IPS-NIHi11 (cell line): ENCODE results near the gene PEX3.

Experiments used
- DNase-seq: peaks from one replicate; pipeline ENCODE4 v3.0.0; 2012; ENCODE audit warnings: mixed read lengths, low spot score

The PEX3 gene, protein sequence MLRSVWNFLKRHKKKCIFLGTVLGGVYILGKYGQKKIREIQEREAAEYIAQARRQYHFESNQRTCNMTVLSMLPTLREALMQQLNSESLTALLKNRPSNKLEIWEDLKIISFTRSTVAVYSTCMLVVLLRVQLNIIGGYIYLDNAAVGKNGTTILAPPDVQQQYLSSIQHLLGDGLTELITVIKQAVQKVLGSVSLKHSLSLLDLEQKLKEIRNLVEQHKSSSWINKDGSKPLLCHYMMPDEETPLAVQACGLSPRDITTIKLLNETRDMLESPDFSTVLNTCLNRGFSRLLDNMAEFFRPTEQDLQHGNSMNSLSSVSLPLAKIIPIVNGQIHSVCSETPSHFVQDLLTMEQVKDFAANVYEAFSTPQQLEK

DNA sequence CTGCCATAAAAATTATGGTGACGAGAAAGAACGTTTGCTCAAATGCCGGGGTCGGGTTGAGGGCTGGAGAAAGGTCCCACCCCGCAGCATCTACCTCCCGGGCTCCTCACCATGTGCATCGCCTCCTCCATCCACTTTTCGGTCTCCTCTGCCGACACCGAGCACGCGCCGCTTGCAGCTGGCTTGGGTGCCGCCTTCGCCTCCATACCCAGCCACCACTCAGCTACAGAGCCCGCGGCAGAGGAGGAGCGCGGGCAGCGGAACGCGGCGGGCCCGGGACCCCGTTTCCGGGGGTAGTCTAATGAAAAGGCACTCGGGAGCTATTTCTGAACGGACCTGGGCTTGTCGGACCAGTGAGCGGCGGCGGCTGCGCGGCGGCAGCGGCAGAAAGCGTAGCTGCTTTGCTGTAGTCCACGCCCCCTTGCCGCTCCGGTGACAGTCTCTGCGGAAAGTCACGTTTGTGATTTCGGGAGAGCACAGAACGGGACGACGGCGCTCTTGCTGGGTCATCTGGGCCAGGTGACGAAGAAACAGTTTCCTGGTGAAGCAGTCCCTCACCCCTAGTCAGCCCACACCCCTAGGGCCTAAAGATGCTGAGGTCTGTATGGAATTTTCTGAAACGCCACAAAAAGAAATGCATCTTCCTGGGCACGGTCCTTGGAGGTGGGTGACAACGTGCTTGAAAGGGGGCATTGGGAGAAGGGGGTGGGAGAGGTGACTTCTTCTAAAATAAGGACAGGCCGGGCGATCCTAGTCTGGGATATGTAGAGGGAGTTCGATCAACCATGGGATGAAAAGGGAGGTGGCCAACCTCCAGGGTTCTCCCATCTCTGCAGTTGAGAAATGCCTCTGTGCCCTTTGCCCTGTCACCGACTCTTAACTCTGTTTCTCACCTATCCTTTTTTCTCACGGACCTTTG lies at the start of gene PEX3, which contains the start of gene ADAT2:
PEX3 (plus strand) TSS at position 353 of the 919 bp plus-strand sequence; CDS start at position 591, 238 bp downstream.
ADAT2 (minus strand) TSS at position 243 of the 919 bp plus-strand sequence; CDS start at position 206, 37 bp downstream.
- peak; percentile 93 for DNase-seq

DNA sequence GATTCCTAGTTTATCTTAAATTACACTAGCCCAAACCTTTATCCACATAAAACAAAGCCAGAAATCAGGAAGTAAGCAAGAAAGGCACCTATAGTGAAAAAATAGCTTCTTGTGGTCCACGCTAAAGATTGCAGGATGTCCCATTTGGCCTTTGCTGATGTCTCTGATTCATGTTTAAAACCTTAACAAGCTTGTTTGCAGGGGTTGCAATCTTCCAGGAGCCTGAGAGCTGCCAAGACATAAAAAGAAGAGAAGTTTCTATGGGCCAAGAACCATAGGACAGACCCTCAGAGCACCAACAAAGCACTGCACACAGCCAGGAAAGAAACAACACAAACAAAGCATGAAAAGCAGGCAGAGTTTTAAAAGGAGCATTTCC lies 49.5 kb upstream of the PEX3 start:
- DNase-seq: no peak

DNA sequence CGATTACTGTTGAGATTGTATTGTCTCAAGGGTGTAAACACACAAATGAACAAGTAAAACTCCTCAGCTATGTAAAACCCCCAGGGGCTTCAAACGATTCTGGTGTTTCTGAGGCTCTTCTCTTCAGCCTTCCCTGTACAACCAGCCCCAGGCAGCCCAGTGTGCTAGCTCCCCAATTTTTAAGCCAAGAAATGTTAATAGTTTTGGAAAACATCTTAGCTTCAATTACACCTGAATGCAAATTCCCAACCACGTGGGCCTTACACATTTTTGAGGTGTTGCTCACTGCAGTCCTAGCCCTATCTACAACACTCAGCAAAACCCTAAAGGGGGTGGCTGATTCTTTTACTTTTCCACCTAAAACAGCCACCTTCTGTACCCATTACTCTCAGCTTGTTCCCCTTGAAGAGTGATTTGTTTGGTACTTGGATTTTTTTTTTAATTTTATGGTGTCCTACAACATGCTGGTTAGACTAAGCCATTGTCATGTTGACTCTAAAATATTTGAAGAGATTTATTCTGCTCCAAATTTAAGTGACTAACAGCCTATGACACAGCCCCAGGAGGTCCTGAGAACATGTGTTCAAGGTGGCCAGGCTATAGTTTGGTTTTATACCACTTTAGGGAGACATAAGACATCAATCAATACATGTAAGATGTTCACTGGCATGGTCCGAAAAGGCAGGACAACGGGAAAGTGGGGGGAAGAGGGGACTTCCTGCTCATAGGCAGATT lies 48.8 kb upstream of the PEX3 start:
- DNase-seq: no peak

DNA sequence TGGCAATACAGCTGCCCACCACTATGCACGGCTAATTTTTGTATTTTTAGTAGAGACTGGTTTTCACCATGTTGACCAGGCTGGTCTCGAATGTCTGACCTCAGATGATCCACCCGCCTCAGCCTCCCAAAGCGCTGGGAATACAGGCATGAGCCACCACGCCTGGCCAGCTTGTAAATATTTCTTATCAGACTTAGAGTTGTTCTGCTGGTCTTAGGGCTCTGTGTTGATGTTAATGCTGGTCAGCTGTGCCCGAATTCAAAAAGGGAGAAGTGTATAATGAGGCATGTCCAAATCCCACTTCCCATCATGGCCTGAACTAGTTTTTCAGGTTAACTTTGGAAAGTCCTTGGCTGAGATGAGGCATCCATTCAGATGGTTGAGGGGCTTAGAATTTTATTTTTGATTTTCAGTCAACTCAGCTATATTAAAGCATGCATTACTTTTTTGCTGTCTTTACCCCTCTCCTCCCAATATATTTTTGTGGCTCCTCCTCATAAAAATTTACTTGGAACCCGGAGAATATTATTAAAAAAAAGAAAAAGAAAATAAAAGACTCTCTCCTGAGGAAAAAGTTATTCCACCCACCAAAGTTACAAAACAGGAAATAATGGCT lies 47.8 kb upstream of the PEX3 start:
- DNase-seq: no peak

DNA sequence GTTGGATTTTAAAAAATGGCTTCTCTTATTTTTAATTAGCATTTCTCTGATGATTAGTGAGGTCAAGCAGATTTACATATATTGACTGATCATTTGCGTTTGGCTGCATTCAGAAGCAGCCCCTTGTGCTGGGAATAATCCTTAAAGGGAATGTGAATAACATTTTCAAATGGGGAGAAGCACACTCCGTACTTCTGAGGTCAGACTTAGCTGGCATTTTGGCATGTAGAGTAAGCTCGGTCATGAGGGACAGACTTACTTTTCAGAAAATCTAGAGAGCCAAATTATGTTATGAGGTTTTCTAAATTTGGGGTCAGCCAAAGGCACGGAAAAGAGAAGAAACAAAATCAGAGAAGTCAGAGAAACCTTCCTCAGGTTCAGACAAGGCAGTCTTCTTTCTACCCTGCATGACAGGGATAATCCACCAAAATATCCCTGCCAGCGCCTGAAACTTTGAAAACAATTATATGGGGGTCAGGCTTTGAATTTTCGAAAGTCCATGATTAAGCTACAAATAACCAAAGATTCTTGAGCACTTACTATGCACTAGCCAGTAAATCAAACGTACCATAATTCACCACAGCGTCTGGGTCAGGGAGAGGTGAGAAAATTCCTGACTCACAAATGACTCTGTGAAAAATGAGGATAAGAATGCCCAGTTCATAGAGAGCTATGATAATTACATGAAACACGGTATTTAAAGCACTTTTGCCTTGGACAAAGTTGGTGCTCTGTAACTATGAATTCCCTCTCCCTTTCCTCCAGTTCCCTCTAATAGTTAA lies 45.0 kb upstream of the PEX3 start:
- DNase-seq: no peak

DNA sequence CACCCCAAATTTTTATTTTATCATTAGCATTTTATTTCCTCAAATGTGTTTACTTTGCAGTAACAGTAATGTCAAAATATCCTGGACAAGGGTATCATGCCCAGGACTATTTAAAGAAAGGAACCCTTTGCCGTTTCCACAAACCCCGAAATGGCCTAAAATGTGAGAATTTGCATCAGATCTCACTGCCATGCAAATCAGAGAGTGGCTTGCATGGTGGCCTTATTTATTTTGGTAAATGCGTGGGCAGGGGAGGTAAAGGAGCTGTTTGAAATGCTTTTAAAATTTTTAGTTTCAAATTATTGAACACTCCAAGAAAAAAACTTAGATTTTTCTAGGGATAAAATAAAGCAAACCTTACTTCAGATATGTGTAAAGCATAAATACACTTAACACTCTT lies 43.9 kb upstream of the PEX3 start:
- no peak for DNase-seq

DNA sequence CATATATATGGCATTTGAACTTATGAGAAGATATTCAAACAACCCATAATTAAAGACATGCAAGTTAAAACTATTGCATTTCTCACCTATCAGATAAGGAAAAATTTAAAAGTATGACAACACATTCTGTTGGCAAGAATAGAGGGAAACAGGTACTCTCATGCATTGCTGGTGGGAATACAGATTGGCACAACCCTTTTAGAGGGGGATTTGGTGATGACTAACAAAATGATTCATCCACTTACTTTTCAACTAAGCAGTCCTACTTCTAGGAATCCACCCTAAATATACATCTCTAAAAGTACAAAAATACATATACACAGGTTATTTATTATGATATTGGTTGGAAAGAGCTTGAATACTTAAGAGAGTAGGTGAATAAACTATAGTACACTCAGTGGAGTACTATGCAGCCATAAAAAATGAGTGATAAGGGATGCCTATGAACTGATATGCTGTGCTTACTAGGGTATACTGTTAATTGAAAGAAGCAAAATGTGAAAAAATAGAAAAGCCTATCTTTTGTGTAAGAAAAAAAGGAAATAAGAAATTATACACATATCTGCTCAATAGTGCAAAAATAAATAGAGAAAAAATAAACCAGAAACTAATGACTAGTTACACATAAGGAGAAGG lies 42.3 kb upstream of the PEX3 start:
- DNase-seq: no peak

DNA sequence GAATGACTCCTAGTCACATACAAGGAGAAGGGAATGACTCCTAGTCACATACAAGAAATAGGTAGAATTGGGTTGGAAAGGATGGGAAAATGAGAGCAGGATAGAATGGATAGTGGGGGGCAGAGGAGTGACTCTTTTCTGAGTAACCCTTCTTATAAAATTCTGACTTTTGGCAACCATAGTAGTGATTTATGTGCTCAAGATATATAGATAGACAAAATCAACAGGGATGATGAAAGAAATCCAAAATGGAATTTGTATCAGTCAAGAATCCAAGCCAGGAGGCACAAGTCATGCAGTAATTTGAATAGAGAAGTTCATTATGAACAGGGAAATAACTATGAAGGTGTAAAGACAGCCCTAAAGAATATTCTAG lies 41.8 kb upstream of the PEX3 start:
- no peak for DNase-seq

DNA sequence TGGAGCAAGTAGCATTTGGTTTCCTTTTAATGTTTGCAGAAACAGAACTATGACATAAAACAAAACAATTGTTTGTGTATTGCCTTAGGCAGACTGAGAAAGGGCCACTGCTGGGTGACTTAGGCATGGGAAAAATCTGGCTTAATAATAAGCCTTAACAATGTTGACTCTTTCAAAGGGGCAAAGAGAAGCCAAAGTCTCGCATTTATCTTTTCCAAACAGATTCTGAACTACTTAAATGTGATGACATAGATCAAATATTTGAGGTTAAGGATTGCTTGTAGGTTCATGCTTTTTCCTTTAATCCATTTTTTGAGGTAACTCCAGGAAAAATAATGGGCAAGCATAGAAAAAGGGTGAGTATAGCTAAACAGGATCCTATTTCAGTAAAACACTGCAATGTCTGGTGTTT lies 39.7 kb upstream of the PEX3 start:
- no peak for DNase-seq

DNA sequence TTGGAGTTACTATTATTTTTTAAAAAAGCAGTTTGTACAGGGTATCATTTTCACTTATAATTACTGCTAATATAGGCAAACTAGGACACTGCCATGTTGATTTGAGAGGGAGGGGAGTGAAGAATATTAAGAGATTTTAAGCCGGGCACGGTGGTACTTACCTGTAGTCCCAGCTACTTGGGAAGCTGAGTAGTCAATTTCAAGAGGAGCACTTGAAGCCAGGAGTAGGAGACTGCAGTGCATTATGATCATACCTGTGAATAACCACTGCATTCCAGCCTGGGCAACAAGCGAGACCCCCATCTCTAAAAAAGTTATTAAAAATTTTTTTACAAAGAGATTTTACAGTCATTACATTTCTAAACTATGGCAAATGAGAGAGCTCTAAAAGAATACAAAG lies 35.8 kb upstream of the PEX3 start:
- no peak for DNase-seq

DNA sequence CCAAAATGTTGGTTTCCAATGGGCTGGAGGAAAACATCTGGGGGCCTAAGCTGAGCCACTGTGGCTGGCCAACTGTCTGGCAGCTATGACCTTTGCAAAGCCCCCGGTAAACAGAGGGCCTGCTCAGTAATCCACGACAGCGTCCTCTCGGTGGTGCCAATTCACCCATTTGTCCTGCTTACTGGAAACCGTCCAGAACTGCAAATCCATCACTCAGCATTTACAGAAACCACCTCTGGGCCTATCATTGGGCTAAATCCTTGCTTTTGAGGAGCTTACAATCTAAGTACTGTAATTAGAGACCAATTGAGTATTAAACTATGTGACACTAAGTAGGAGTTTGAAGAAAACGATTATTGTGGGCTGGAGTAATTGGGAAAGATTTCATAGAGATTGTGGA lies 31.1 kb upstream of the PEX3 start:
- no peak for DNase-seq

DNA sequence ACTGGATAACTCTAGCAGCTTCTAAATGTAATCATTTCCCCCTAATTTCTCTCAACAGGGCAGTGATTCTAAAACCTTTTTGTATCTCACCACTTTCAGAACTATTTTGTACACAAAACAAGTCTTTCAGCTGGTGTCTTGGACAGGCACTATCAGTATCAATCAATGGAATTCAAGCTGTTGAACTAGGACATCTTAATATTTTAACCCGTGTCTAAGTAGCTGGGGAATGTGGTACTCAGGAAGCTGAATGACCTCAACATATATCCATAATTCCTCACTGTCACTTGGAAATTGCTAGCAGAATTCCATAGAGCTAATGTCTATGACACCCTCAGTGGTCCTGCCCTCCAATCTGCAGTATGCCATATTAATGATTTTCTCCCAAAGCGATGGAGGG lies 24.6 kb upstream of the PEX3 start:
- DNase-seq: no peak

DNA sequence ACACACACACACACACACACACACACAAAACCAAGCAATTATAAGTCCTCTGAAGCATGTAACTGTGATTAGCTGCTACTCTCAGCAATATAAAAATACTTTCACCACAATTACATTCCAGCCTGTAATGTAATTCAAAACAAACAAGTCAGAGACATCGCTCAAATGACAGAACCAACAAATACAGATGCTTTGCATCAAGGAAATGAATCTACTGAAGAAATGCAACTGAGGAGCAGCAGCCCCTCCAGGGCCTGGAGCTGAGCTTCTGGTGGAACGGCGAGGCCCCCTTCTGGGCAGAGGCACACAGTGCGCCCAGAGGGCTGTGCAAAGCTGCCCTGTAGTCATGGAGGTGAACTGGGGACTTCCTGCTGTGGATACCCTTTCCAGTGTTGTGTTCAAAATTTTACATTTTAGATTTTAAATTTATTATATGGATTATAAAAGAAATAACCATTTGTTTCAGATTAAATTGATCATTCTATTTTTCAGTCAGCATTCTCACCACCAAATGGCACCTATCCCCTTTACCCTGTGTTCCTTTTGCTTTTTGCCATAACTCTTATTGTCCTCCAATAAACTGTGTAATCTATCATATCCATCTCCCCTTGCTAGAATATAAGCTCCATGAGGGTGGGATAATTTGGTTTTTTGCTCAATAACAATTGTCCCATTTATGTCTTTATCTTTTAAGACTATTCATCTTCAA lies 23.3 kb upstream of the PEX3 start:
- peak; percentile 80 for DNase-seq

DNA sequence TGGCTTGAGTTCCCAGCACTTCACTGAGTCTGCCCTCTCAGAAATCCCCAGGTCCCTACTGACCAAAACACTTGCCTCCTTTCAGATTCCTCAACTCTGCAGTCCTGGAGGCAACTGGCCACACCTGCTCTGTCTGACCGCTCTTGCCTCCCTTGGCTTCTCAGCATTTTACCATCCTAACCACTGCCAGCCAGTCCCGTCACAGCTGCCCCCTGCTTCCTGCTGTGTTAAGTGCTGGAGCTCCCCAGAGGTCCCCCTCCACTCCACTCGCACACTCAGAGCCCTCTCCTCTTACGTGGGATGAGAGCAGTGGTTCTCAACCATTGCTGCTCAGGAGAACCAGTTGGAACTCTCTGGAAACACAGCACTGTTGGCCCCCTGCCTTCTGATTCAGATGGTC lies 20.6 kb upstream of the PEX3 start:
- DNase-seq: no peak

DNA sequence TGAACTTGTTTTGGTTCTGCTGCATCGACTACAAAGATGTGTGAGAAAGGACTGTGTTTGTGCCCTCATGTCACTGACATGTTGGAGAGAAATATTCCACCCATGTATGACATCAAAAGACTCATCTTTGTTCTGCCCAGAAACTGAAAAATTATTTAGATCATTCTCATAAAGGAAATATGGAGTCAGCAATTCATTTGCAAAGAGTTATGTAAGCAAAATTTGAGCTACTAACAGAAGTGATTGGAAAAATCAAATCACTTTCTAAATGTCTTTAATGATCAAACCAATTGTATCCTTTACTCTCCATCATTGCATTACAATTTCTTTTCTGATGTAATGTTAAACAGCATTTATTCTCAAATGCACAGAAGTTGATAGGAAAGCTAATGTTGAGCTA lies 19.4 kb upstream of the PEX3 start:
- DNase-seq: no peak

DNA sequence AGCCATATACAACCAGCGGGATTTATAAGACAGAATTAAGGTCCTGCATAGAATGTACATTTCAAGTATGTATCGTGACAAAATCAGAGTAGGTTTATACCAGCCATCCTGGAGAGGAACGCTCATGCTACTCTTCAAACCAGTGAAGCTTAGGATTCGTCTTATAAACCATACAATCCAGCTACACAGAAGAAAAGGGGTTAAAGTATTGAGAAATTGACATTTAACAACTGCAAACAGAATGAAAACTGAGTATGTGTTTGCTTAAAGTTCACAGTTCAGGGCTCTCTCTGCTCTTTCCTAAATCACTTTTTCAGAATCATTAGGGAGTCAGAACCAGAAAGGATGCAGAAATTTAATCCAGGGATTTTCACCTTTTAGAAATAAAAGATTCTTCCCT lies 18.0 kb upstream of the PEX3 start:
- DNase-seq: no peak

DNA sequence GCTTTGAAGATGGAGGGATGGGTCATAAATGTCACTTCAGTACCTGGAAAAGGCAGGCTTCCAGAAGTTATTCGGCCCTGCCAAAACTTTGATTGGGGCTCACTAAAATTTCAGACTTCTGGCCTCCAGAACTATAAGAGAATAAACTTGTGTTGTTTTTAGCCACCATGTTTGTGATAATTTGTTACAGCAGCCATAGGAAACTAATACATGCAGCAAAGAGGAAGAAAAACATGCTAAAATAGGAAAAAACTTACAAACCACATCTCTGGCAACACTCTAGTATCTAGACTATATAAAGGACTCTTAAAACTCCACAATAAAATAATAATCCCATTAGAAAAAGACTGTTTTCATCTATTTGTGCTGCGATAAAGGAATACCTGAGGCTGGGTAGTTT lies 9.6 kb upstream of the PEX3 start:
- DNase-seq: no peak

DNA sequence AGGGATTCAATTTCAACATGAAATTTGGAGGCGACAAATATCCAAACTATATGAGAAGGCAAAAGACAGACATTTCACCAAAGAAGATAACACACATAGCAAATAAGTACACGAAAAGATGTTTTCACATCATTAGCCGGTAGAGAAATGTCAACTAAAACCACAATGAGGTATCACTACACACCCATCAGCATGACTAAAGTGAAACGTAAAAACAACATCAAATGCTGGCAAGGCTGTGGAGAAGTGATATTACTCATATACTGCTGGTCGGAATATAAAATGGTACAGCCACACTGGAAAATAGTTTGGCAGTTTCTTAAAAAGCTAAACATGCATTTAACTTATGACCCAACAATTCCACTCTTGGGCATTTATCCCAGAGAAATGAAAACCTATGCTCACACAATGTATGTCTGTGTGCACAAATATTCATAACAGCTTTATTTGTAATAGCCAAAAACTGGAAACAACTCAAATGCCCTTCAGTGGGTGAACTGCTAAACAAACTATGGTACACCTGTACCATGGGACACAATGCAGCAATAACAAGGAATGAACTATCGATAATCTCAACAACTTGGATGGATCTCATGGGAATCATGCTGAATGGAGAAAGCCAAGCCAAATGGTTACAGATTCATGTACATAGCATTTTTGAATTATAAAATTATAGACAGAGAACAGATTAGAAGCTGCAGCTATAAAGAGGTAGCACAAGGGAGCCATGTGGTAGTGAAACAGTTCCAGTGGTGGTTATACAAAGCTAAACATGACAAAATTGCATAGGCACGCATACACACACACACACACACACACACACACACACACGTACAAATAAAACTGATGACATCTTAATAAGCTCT lies 8.7 kb upstream of the PEX3 start:
- DNase-seq: no peak

DNA sequence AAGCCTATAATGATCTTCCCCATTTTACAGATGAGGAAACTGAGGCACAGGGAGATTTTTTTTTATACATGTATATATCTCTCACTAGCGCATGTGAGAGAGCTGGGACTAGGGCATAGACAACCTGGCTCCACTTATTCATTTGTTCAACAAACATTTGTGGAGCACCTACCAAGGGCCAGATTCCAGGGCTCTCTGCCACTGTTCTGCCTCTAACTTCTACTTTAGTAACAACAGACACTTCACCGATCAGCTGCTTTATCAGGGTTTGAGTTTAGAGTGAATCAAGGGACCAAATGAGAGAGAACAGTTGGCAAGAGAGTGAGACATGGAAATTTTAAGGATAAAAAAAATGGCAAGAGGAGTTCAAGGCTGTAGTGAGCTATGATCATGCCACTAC lies 7.5 kb upstream of the PEX3 start:
- DNase-seq: no peak
